Kidney (tissue), 14 donors: ENCODE measurements around the gene IRX2. TPM values are rescaled to one million over a fixed set of nuclear protein-coding genes. Genes with fewer than 3 reads are reported as not detected.

Source experiments
- DNase-seq, 5 donors: peaks; one replicate each; pipeline ENCODE4 v3.0.0-alpha.2; 2013 to 2020
- FAIRE-seq: peaks from 2 replicates; lab custom pipeline; 2012; peaks lifted over from hg19 to GRCh38; lab: Jason Lieb, UNC
- H3K27ac ChIP-seq, 2 donors: one replicate each; pipeline ENCODE4 v1.7.0; 2013; ENCODE audit warnings: low read depth in 2 of 2, low read length in 2 of 2, inconsistent platforms in 1 of 2
- H3K27me3 ChIP-seq: one replicate; pipeline ENCODE4 v1.7.1; 2013; ENCODE audit warnings: low read length, inconsistent platforms; ENCODE audit not compliant: control insufficient read depth, insufficient read depth
- H3K36me3 ChIP-seq, 3 donors: one replicate each; pipeline versions ENCODE4 v1.7.0 to v1.7.1; 2013; ENCODE audit warnings: low read length in 3 of 3, control low read depth in 1 of 3, inconsistent platforms in 1 of 3; ENCODE audit not compliant: insufficient read depth in 3 of 3, control insufficient read depth in 2 of 3
- H3K4me1 ChIP-seq, 3 donors: one replicate each; pipeline versions ENCODE4 v1.7.0 to v1.7.1; 2013; ENCODE audit warnings: low read length in 3 of 3, inconsistent platforms in 1 of 3, low read depth in 1 of 3; ENCODE audit not compliant: control insufficient read depth in 2 of 3, insufficient read depth in 2 of 3
- H3K4me3 ChIP-seq, 3 donors: one replicate each; pipeline versions ENCODE4 v1.7.0 to v1.8.1; 2013; ENCODE audit warnings: low read length in 3 of 3, control low read depth in 1 of 3, inconsistent platforms in 1 of 3
- H3K9ac ChIP-seq, 3 donors: one replicate each; pipeline versions ENCODE4 v1.7.0 to v1.7.1; 2013; ENCODE audit warnings: low read length in 3 of 3, control low read depth in 1 of 3, inconsistent platforms in 1 of 3
- H3K9me3 ChIP-seq, 3 donors: one replicate each; pipeline versions ENCODE4 v1.7.0 to v1.7.1; 2013; ENCODE audit warnings: low read length in 3 of 3, control low read depth in 1 of 3, inconsistent platforms in 1 of 3; ENCODE audit not compliant: control insufficient read depth in 2 of 3, insufficient read depth in 1 of 3
- intact Hi-C: fragments of 100-400 bp; cut with DNase I; formaldehyde crosslinking; loops from one replicate; pipeline ENCODE4 v1.11.1; 2022
- polyA plus RNA-seq: library from polyadenylated mRNA; stranded (reverse); fragments of 350-450 nt; fragmentation: Illumina TruSeq; extraction: RNeasy Lipid Tissue Mini Kit (QIAGEN cat#74804); gene quantifications from one replicate; pipeline ENCODE4 v1.2.3, GENCODE V29; 2014; ENCODE audit warnings: low read depth, low replicate concordance; ENCODE audit not compliant: insufficient read depth
- total RNA-seq: library from RNA; stranded (reverse); fragmentation: NEBNext Ultra II Directional; extraction: Animal tissue kit (Norgen Biotek cat#: 25700); gene quantifications from one replicate; pipeline ENCODE4 v1.2.1, GENCODE V29; 2021
- TF ChIP-seq, protein P1 (sequence below): IDR thresholded peaks from 3 replicates; pipeline ENCODE4 v1.5.1; 2012; ENCODE audit warnings: mild to moderate bottlenecking, moderate library complexity, borderline replicate concordance; ENCODE audit not compliant: insufficient read depth; ENCODE audit errors: extremely low read depth
- donor health status: control.
- donor health status: control.
- donor health status: control.
- donor health status: control.
- donor health status: control.
- donor health status: DM: yes; HTN: yes; CAD: no.
- donor health status: Normal renal cell carcinoma (clear cell type).

IRX2 gene
- total and polyA plus RNA-seq, 2 donors from 2014 or later: 11.7 to 44.2 TPM

DNA sequence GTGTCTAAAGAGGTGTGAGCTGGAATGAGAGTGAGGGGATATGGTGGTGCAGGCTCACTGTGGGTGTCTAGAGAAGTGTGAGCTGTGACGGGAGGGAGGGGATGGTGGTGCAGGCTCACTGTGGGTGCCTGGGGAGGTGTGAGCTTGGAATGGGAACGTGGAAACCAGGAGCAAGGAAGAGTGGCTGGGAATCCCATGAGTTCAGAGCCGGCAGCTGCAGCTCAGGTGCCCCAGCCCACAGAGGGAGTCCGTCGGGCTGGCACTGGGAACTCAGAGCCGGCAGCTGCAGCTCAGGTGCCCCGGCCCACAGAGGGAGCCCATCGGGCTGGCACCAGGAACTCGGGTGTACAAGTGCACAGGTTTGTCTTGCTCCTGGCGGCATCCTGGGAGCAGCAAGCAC lies 45.6 kb downstream of the IRX2 start:
- TF ChIP-seq, protein P1, sequence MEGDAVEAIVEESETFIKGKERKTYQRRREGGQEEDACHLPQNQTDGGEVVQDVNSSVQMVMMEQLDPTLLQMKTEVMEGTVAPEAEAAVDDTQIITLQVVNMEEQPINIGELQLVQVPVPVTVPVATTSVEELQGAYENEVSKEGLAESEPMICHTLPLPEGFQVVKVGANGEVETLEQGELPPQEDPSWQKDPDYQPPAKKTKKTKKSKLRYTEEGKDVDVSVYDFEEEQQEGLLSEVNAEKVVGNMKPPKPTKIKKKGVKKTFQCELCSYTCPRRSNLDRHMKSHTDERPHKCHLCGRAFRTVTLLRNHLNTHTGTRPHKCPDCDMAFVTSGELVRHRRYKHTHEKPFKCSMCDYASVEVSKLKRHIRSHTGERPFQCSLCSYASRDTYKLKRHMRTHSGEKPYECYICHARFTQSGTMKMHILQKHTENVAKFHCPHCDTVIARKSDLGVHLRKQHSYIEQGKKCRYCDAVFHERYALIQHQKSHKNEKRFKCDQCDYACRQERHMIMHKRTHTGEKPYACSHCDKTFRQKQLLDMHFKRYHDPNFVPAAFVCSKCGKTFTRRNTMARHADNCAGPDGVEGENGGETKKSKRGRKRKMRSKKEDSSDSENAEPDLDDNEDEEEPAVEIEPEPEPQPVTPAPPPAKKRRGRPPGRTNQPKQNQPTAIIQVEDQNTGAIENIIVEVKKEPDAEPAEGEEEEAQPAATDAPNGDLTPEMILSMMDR: no peak
- no peak for FAIRE-seq

DNA sequence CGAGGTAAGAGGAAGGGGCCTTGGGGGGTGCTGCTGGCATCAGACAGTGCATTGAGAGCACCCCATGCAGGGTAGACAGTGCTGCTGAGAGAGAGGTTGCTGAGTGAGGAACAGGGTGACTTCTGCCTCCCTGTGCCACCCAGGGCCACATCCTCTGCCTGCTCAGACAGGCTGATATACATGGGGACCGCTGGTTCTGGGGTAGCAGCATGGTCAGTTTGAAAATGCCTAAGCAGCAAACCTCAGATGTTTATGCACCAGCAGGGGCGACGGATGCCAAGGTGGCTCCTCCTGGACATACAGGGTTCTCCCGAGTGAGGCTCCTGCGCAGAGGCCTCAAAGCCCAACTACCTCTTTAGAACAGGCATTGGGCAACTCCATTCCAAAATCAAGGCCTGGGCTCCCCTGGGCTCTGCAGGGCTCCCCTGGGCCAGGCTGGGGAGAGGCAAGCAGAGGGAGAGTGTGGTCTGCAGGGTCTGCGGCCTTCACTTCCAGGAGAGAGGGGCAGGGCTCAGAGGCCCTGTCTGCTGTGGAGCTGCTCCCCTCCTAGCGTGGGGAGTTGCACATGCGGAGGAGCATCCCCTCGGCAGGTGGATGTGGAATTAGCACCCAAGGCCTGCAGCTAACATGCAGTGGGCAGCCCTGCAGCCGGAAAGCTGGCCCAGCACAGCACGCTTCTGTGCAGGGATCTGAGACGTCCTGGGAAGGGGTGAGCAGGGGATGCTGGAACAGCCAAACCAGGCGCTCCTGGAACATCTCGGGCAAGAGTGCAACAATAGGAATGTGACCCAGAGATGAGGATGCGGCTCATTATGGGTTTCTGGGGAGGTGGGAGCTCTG lies 46.5 kb downstream of the IRX2 start:
- H3K4me3 ChIP-seq: no peak overlapping the region
- H3K27me3 ChIP-seq: peaks cover 3% of the 10 kb centered on the region
- TF ChIP-seq, protein P1: no peak
- DNase-seq (no peak), FAIRE-seq (no peak)
- H3K27ac ChIP-seq: no peak overlapping the region
- H3K36me3 ChIP-seq: no peaks in the 10 kb centered on the region
- no peaks in the 10 kb centered on the region for H3K9me3 ChIP-seq
- intact Hi-C loops: no loop called here
- H3K9ac ChIP-seq: no peak overlapping the region
- no peaks in the 10 kb centered on the region for H3K4me1 ChIP-seq

More for the DNA sequence above, 45.6 kb downstream of the IRX2 start:
- no peak overlapping the region for H3K4me3 ChIP-seq
- peak in 1 of 5 donors; percentile 15 for DNase-seq
- H3K36me3 ChIP-seq: no peaks in the 10 kb centered on the region
- H3K27me3 ChIP-seq: peaks cover 3% of the 10 kb centered on the region
- no peaks in the 10 kb centered on the region for H3K9me3 ChIP-seq
- intact Hi-C loops: no loop called here
- no peak overlapping the region for H3K9ac ChIP-seq
- no peaks in the 10 kb centered on the region for H3K4me1 ChIP-seq
- H3K27ac ChIP-seq: no peak overlapping the region

DNA sequence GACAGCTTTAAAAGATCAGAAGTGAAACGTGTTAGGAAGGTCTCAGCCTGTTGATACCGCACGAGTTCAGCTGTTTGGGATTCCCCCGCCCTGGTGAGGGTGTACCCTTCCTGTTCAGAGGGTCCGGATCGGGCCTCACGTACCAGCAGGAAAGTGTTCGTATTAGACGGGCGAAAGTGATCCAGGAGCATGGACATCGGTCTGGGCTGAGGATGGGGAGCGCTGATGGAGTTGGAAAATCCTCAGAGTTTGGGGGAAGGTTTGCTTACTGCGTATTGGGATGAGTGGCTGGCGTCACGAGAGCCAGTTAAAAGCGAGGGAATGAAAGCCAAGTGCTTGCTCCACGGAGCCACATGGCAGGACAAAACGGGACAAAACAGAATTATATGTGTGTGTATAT lies 47.4 kb downstream of the IRX2 start:
- DNase-seq (no peak), FAIRE-seq (no peak)
- Histone ChIP-seq H3K27ac (no peak overlapping the region), H3K9me3 (no peaks in the 10 kb centered on the region), H3K27me3 (peaks cover 3% of the 10 kb centered on the region), H3K4me3 (no peak overlapping the region), H3K9ac (no peak overlapping the region), H3K36me3 (no peaks in the 10 kb centered on the region), H3K4me1 (no peaks in the 10 kb centered on the region)
- TF ChIP-seq, protein P1: no peak
- intact Hi-C loops: no loop called here
